Ishikawa (cell line): ENCODE data around the gene S100A2.

ENCODE experiments used
- CEBPB ChIP-seq: IDR thresholded peaks from 2 replicates; pipeline ENCODE4 v1.6.1; 2012
- CREB1 ChIP-seq: IDR thresholded peaks from 2 replicates; pipeline ENCODE4 v1.6.1; 2012; ENCODE audit warnings: low read depth
- EGR1 ChIP-seq: IDR thresholded peaks from 2 replicates; pipeline ENCODE4 v1.6.1; 2012
- EP300 ChIP-seq: IDR thresholded peaks from 2 replicates; pipeline ENCODE4 v1.6.1; 2012; ENCODE audit warnings: borderline replicate concordance
- FOXM1 ChIP-seq: IDR thresholded peaks from 2 replicates; pipeline ENCODE4 v1.6.1; 2012; ENCODE audit warnings: low read depth, borderline replicate concordance
- MAX ChIP-seq: IDR thresholded peaks from 2 replicates; pipeline ENCODE4 v1.6.1; 2012
- NFIC ChIP-seq: IDR thresholded peaks from 2 replicates; pipeline ENCODE4 v1.6.1; 2012
- RAD21 ChIP-seq: IDR thresholded peaks from 2 replicates; pipeline ENCODE4 v1.6.1; 2012; ENCODE audit warnings: low read depth
- TAF1 ChIP-seq: IDR thresholded peaks from 2 replicates; pipeline ENCODE4 v1.6.1; 2012; ENCODE audit warnings: low read depth, mild to moderate bottlenecking
- TCF12 ChIP-seq: IDR thresholded peaks from 2 replicates; pipeline ENCODE4 v1.6.1; 2012; ENCODE audit warnings: low read depth
- TEAD4 ChIP-seq: IDR thresholded peaks from 2 replicates; pipeline ENCODE4 v1.6.1; 2012
- USF1 ChIP-seq: IDR thresholded peaks from 2 replicates; pipeline ENCODE4 v1.6.1; 2012
- YY1 ChIP-seq: IDR thresholded peaks from 2 replicates; pipeline ENCODE4 v1.6.1; 2012; ENCODE audit warnings: low read depth
- ZBTB7A ChIP-seq: IDR thresholded peaks from 2 replicates; pipeline ENCODE4 v1.6.1; 2012; ENCODE audit warnings: low read depth
- TF ChIP-seq, protein P1 (sequence below): IDR thresholded peaks from 2 replicates; pipeline ENCODE4 v1.6.1; 2012; ENCODE audit warnings: low read depth, mild to moderate bottlenecking

S100A2 gene

DNA sequence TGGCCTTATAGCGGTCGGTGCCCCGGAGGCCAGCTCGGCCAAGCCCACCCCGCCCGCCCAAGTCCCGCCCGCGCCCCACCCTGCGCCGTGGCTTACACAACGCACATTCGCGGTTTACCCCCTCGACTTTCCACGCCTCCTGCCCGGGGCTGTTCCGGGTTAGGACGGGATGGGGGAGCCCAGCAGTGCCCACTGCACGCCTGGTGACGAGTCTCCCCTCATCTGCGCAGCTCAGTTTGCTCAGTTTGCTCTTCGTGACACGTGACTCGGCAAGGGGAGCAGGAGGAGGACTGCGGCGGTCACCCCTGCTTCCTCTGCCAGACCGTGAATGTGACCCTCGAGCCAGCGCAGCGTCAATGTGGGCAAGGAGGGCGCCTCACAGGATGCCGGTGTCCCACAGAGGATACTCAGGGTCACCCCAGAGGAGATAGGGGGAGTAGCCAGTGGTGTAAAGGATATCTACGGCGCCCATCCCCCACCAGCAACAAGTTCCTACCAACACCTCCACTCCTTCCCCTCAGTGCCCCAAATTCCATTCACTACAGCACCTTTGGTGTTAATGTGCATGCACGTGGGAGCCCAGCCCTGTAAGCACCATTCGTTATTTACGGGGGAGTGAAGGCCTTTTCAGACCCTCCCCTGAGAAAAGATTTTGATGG is 29.5 kb downstream of the S100A2 start:
- TF ChIP-seq USF1 (peak; percentile 92), RAD21 (no peak), ZBTB7A (peak; percentile 70; the same call in 1 of the 2 replicates), FOXM1 (no peak), TAF1 (no peak; the same call in none of the 2 replicates), MAX (peak; percentile 83), TCF12 (no peak; the same call in 1 of the 2 replicates), YY1 (peak; percentile 10; the same call in 1 of the 2 replicates), CEBPB (peak; percentile 41)

- TF ChIP-seq TCF12 (peak; percentile 21; the same call in 1 of the 2 replicates), YY1 (0 out of 2 replicates have a peak, but pooled peaks have one; percentile 24), CEBPB (no peak), ZBTB7A (peak; percentile 68; the same call in 1 of the 2 replicates), RAD21 (no peak)
Observed at GRCh38 chr1:153535242-153536011, 30.2 kb downstream of the S100A2 start, which contains the start of gene S100A6. Gene S100A6 (minus strand): TSS chr1:153535991. CDS start chr1:153535339, 652 bp downstream.

DNA sequence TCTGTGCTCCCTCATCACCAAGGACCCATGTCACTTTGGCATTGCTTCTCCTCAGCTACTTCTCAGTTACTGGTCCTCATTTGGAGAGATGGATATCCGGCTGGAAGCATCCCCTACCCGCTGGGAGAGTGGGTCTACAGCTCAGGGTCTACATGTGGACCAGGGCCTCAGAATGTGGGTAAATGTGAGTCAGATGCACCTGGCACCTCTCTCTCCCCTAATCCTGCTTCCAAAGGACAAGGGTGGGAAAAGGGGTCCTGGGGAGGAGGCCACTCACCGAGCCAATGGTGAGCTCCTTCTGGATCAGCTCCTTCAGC is 30.8 kb downstream of the S100A2 start:
- TF ChIP-seq TAF1 (no peak), TEAD4 (no peak), TCF12 (no peak), CEBPB (no peak), EGR1 (no peak), USF1 (no peak), ZBTB7A (no peak), EP300 (no peak), RAD21 (no peak), MAX (no peak), FOXM1 (no peak), YY1 (no peak), CREB1 (no peak), NFIC (no peak)
- TF ChIP-seq, protein P1, sequence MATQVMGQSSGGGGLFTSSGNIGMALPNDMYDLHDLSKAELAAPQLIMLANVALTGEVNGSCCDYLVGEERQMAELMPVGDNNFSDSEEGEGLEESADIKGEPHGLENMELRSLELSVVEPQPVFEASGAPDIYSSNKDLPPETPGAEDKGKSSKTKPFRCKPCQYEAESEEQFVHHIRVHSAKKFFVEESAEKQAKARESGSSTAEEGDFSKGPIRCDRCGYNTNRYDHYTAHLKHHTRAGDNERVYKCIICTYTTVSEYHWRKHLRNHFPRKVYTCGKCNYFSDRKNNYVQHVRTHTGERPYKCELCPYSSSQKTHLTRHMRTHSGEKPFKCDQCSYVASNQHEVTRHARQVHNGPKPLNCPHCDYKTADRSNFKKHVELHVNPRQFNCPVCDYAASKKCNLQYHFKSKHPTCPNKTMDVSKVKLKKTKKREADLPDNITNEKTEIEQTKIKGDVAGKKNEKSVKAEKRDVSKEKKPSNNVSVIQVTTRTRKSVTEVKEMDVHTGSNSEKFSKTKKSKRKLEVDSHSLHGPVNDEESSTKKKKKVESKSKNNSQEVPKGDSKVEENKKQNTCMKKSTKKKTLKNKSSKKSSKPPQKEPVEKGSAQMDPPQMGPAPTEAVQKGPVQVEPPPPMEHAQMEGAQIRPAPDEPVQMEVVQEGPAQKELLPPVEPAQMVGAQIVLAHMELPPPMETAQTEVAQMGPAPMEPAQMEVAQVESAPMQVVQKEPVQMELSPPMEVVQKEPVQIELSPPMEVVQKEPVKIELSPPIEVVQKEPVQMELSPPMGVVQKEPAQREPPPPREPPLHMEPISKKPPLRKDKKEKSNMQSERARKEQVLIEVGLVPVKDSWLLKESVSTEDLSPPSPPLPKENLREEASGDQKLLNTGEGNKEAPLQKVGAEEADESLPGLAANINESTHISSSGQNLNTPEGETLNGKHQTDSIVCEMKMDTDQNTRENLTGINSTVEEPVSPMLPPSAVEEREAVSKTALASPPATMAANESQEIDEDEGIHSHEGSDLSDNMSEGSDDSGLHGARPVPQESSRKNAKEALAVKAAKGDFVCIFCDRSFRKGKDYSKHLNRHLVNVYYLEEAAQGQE = no peak

DNA sequence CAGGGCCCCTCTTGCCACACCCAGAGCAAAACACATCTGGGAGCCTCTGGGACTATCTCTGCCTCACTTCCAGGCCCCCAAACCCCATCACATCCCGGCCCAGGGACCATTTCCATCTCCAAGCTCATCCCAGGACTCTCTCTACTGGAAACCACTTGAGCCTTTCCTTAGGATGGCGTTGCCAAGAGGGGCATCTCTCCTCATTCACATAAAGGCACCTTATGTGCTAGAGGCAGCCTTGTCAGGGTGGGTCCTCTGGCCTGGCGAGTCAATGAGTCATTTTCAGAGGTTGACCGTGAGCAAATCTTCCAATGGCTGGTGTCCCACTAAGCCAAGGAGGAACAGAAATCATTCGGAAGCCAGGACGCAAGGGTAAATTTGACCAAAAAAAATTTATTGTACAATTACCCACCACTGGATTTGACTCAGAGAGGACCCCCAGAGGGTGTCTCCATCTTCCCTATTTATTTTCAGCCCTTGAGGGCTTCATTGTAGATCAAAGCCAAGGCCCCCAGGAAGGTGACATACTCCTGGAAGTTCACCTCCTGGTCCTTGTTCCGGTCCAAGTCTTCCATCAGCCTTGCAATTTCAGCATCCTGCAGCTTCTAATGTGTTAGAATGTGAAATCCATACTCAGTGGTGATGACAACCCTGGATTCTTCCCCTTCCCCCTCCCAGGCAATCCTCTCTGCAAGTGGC is 31.3 kb downstream of the S100A2 start:
- TF ChIP-seq CREB1 = no peak
- TF ChIP-seq ZBTB7A = no peak
- TF ChIP-seq USF1 = no peak
- TF ChIP-seq CEBPB = no peak
- TF ChIP-seq TCF12 = no peak
- no peak for TF ChIP-seq TAF1
- TF ChIP-seq TEAD4 = no peak

DNA sequence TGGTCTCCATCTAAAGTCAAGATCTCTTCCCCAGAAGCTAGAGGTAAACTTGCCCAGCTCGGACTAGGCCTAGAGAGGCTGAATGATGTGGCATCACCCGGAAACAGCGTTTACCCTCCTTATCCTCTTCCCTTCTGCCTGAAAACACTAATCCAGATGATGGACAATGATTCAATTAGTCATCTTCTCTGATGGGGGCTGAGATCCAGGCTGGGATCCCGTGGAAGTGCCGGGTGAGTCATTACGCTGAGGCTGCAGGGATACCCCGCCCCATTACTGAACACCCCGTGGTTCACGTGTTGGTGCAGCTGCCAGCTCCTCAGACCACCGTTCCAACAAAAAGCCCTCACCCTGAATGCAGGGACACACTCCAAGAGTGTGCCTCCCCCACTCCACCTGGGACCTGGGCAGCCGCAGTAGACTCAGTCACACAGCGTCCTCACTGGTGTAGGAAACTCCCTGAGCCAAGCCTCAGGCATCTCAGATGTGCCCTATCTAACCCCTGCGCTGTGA is 31.9 kb downstream of the S100A2 start:
- no peak for TF ChIP-seq USF1
